Kidney epithelial cell (primary cell): ENCODE results near the gene TYRO3. TPM values are rescaled to one million over a fixed set of nuclear protein-coding genes. Genes with fewer than 3 reads are reported as not detected.
"Not testable (repeated sequence)": the region's sequence is repeated elsewhere in the genome, so short reads cannot be mapped to it uniquely, and the experiment has no call there.

Source experiments
- DNase-seq: peaks from one replicate; pipeline ENCODE4 v3.0.0-alpha.2; 2010; ENCODE audit warnings: low read depth
- H3K27me3 ChIP-seq: 2 replicates; pipeline ENCODE4 v1.6.0; 2011; ENCODE audit warnings: low read length; ENCODE audit not compliant: control insufficient read depth, insufficient read depth
- H3K36me3 ChIP-seq: 2 replicates; pipeline ENCODE4 v1.5.1; 2011; ENCODE audit warnings: low read length; ENCODE audit not compliant: control insufficient read depth, insufficient read depth
- H3K4me3 ChIP-seq: 2 replicates; pipeline ENCODE4 v1.5.1; 2011; ENCODE audit warnings: low read depth, mild to moderate bottlenecking, control low read depth, low read length
- total RNA-seq: library from RNA; depleted of rRNA; stranded (reverse); fragments of >200 nt; gene quantifications from 2 replicates; pipeline ENCODE4 v1.2.3, GENCODE V29; 2015
- TF ChIP-seq, protein P1 (sequence below): IDR thresholded peaks from 2 replicates; pipeline ENCODE4 v1.5.1; 2011; ENCODE audit warnings: mild to moderate bottlenecking, moderate library complexity, low read length, control low read depth, inconsistent platforms; ENCODE audit not compliant: insufficient read depth, poor library complexity, severe bottlenecking

Gene TYRO3
- total RNA-seq, 1 donor from 2014 or later, result 5.2 TPM

DNA sequence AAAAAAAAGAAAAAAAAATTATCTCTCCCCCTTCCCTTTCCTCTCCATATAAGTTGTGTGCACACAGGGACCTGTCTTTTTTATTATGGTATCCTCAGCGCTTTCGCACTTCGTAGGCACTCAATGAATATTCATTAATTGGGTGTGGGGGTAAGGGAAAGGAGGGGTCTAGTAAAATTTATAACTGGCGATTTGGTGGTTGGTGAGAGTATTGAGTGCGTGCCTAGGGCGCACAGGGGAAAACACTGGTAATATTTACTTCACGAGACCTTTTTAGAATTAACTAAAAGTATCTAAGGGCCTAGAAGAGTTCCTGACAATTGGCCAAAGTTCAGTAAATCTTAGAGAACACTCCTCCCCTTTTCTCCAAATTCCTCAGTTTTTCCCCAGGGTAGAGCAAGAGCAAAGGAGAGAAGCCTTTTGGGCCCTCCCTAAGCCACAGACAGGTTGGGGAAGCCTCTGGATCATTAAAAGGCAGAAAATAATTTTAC, 25.7 kb downstream of the TYRO3 start:
- H3K4me3 ChIP-seq, result no peak overlapping the region
- TF ChIP-seq, protein P1, sequence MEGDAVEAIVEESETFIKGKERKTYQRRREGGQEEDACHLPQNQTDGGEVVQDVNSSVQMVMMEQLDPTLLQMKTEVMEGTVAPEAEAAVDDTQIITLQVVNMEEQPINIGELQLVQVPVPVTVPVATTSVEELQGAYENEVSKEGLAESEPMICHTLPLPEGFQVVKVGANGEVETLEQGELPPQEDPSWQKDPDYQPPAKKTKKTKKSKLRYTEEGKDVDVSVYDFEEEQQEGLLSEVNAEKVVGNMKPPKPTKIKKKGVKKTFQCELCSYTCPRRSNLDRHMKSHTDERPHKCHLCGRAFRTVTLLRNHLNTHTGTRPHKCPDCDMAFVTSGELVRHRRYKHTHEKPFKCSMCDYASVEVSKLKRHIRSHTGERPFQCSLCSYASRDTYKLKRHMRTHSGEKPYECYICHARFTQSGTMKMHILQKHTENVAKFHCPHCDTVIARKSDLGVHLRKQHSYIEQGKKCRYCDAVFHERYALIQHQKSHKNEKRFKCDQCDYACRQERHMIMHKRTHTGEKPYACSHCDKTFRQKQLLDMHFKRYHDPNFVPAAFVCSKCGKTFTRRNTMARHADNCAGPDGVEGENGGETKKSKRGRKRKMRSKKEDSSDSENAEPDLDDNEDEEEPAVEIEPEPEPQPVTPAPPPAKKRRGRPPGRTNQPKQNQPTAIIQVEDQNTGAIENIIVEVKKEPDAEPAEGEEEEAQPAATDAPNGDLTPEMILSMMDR, result no peak
- DNase-seq, result no peak
- H3K27me3 ChIP-seq, result no peaks in the 10 kb centered on the region
- H3K36me3 ChIP-seq, result no peaks in the 10 kb centered on the region

DNA sequence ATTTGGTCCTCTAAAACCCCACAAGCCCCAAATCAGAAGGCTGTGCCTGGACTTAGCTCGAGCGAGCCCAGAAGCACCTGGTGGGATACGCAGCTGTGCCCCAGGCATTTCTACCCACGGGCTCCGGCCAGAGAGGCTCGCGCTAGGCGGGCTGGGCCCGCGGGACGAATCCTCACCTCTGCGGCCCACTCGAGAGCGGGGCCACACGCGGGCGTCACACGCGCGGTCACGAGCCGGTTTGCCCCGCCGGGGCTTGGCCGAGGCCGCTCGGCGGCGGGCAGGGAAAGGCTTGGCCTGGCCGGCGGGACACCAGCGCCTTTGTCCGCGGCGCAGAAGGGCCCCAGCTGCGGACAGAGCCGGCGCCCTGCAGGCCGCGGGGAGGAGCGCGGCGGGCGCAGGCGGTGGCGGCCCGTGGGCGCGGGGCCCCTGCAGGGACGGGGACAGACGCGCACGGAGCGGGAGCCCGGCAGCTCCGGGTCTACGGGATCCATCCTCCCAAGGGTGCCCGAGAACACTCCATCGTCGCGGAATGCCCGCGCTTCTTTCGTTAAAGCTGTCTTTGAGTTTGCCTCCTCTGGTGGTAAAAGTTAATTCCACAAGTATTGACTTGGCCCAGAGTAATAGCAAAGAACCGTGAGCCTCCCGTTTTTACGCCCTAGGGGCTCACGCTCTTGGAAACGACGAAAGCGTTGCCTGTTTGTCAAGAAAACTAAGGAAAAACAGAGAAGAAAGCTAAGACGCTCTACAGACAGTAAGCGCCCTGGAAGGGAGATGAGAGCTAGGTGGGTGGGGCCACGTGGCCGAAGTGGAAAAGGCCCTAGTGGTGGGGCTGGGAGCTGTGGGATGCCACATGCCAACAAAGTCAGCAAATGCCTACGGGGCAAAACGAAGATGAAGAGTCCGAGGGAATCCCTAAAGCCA, 26.4 kb downstream of the TYRO3 start:
- Histone ChIP-seq H3K27me3 (no peaks in the 10 kb centered on the region), H3K36me3 (no peaks in the 10 kb centered on the region), H3K4me3 (peak overlapping the region; percentile 22)
- DNase-seq, result no peak
- TF ChIP-seq, protein P1, result peak; percentile 39

DNA sequence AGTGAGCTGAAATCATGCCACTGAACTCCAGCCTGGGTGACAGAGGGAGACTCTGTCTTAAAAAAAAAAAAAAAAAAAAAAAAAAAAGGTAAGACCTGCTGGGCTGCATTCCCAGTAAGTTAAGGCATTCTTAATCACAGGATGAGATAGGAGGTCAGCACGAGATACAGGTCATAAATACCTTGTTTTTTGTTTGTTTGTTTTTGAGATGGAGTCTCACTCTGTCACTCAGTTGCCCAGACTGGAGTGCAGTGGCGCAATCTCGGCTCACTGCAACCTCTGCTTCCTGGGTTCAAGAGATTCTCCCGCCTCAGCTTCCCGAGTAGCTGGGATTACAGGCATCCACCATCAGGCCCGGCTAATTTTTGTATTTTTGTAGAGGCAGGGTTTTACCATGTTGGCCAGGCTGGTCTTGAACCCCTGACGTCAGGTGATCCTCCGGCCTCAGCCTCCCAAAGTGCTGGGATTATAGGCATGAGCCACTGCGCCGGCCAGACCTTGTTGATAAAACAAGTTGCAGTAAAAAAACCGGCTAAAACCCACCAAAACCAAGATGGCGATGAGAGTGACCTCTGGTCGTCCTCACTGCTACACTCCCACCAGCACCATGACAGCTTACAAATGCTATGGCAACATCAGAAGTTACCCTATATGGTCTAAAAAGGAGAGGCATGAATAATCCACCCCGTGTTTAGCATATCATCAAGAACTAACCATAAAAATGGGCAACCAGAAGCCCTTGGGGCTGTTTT, 27.7 kb downstream of the TYRO3 start:
- H3K36me3 ChIP-seq, DNase-seq, H3K27me3 ChIP-seq, H3K4me3 ChIP-seq: not testable (repeated sequence)

DNA sequence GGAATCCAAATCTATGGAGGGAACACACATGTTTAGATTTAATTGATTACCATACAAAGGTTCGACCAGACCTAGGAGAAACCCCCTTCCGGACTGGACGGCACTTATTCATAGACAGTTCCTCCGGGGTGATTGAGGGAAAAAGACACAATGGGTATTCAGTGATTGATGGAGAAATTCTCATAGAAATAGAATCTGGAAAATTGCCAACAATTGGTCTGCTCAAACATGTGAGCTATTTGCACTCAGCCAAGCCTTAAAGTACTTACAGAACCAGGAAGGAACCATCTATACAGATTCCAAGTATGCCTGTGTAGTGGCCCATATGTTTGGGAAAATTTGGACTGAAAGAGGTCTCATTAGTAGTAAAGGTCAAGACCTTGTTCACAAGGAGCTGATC, 30.0 kb downstream of the TYRO3 start:
- not testable (repeated sequence) for H3K27me3 ChIP-seq, DNase-seq, H3K36me3 ChIP-seq, H3K4me3 ChIP-seq

DNA sequence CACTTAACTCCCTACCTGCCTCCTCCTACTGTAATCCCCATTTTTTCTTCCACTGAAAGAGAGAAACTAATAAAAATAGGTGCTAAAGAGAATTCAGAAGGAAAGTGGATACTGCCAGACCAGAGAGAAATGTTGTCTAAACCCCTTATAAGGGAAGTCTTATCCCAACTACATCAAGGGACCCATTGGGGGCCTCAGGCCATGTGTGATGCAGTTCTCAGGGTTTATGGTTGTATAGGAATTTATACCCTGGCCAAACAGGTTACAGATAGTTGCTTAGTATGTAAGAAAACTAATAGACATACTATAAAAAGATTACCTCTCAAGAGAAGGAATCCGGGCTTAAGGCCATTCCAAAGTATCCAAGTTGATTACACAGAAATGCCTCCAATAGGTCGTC, 30.6 kb downstream of the TYRO3 start:
- not testable (repeated sequence) for H3K4me3 ChIP-seq, H3K36me3 ChIP-seq, DNase-seq, H3K27me3 ChIP-seq

DNA sequence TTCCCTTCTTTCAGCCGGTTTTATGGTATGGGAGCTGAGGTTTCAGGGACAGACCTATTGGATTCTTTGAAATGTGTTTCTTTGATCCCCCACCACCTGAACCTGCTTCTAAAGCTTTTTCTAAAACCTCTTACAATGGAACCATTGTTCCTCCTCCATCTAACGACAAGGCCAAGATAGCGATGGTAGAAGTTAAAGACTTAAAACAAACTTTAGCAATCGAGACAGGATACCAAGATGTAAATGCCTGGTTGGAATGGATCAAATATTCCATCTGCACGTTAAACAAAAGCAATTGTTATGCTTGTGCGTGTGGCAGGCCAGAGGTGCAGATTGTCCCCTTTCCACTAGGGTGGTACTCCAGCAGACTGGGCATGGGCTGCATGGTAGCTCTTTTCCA, 32.2 kb downstream of the TYRO3 start:
- H3K4me3 ChIP-seq, H3K36me3 ChIP-seq, DNase-seq, H3K27me3 ChIP-seq: not testable (repeated sequence)

DNA sequence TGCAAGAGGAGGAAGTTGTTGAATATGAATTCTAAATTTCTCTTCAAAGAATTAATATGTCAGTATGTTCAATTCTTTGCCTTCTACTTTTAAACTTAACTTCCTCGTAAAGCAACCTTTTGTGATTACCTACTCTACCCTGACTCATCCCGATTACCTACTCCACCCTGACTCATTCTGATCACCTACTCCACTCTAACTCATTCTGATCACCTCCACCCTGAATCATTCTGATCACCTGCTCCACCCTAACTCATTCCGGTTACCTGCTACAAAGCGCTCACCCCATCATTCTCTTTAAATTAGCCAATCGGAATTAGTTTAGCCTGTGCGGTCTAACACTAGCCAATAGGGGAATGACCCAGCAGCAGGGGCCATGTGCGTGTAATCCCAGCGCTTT, 33.7 kb downstream of the TYRO3 start:
- not testable (repeated sequence) for H3K4me3 ChIP-seq, H3K27me3 ChIP-seq, H3K36me3 ChIP-seq, DNase-seq

DNA sequence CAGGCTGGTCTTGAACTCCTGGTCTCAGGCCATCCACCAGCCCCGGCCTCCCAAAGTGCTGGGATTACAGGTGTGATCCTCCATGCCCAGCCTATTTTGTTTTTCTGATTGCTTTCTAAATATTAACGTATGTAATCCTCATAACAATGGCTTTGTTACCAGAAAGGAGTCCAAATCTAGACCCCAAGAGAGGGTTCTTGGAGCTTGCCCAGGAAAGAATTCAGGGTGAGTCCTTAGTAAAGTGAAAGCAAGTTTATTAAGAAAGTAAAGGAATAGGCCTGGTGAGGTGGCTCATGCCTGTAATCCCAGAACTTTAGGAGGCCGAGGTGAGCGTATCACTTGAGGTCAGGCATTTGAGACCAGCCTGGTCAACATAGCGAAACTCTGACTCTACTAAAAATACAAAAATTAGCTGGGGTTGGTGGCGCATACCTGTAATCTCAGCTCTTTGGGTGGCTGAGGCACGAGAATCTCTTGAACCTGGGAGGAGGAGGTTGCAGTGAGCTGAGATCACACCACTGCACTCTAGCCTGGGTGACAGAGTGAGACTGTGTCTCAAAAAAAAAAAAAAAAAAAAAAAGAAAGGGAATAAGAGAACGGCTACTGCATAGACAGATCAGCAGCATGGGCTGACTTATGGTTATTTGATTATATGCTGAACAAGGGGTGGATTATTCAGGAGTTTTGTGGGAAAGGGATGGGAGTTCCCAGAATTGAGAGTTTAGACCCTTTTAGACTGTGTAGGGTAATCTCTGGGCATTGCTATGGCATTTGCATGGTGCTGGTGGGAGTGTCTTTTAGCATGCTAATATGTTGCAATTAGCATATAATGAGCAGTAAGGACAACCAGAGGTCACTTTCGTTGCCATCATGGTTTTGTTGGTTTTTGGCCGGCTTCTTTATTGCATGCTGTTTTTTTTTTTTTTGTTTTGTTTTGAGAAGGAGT, 36.1 kb downstream of the TYRO3 start:
- no peak for DNase-seq
- peaks cover 2% of the 10 kb centered on the region for H3K27me3 ChIP-seq
- H3K36me3 ChIP-seq, result no peaks in the 10 kb centered on the region
- H3K4me3 ChIP-seq, result no peak overlapping the region
- TF ChIP-seq, protein P1, result no peak
